Panc1 (cell line): Measurements from ENCODE around the gene ARHGAP25. TPM values are rescaled to one million over a fixed set of nuclear protein-coding genes. Genes with fewer than 3 reads are reported as not detected.

Source experiments
- ATAC-seq: fragments of 200-7000 bp; cut with Tn5 transposase; 2 replicates; pipeline ENCODE4 v1.9.1; 2020; ENCODE audit warnings: mild to moderate bottlenecking, moderate library complexity
- BruUV-seq: library from RNA; stranded (reverse); fragments of 400-500 nt; replicated peaks from 2 replicates; lab custom pipeline; 2021; lab: Mats Ljungman, UMichigan
- CTCF ChIA-PET: fragments of 300-600 bp; sonication (Branson Sonifier 250); formaldehyde crosslinking; loops from one replicate; lab custom pipeline; 2022; ENCODE audit warnings: antibody characterized with exemption; lab: Charles Lee
- POLR2A ChIA-PET: fragments of 300-600 bp; sonication (Branson Sonifier 250); formaldehyde crosslinking; loops from one replicate; lab custom pipeline; 2022; ENCODE audit warnings: antibody characterized with exemption; lab: Charles Lee
- DNase-seq: peaks from one replicate; pipeline ENCODE4 v3.0.0-alpha.2; 2010; ENCODE audit warnings: low read depth, low spot score
- H3K27ac ChIP-seq: 2 replicates; pipeline ENCODE4 v1.5.1; 2011; ENCODE audit warnings: mild to moderate bottlenecking, low read length, inconsistent platforms
- H3K27me3 ChIP-seq: fragments of 200-500 bp; sonication (Bioruptor generic); 2 replicates; pipeline ENCODE4 v1.6.0; 2014; ENCODE audit warnings: low read length, inconsistent platforms; ENCODE audit not compliant: control insufficient read depth, insufficient read depth
- H3K36me3 ChIP-seq: fragments of 200-500 bp; sonication (Bioruptor generic); 2 replicates; pipeline ENCODE4 v1.5.1; 2014; ENCODE audit warnings: inconsistent platforms, mild to moderate bottlenecking, low read length, moderate library complexity; ENCODE audit not compliant: control insufficient read depth, insufficient read depth
- H3K4me1 ChIP-seq: 2 replicates; pipeline ENCODE4 v1.5.1; 2011; ENCODE audit warnings: inconsistent platforms, mild to moderate bottlenecking, low read length, moderate library complexity; ENCODE audit not compliant: control insufficient read depth, insufficient read depth
- H3K4me3 ChIP-seq, 2 experiments: 2 replicates each; pipeline ENCODE4 v1.5.1; 2011 to 2012; ENCODE audit warnings: low read depth in 2 of 2, low read length in 2 of 2, mild to moderate bottlenecking in 2 of 2, inconsistent platforms in 1 of 2, moderate library complexity in 1 of 2
- H3K9me3 ChIP-seq: fragments of 200-500 bp; sonication (Bioruptor generic); 2 replicates; pipeline ENCODE4 v1.5.1; 2014; ENCODE audit warnings: low read depth, mild to moderate bottlenecking, inconsistent platforms, low read length, moderate library complexity; ENCODE audit not compliant: control insufficient read depth, insufficient read depth
- POLR2AphosphoS5 ChIP-seq: IDR thresholded peaks from 2 replicates; pipeline ENCODE4 v1.6.1; 2012; ENCODE audit warnings: mild to moderate bottlenecking, low read depth, low read length, moderate library complexity
- SIN3A ChIP-seq: IDR thresholded peaks from 2 replicates; pipeline ENCODE4 v1.6.1; 2012; ENCODE audit warnings: low read depth, mild to moderate bottlenecking, low read length, moderate library complexity, borderline replicate concordance; ENCODE audit not compliant: insufficient read depth
- TCF7L2 ChIP-seq: IDR thresholded peaks from 2 replicates; pipeline ENCODE4 v1.6.1; 2011; ENCODE audit warnings: mild to moderate bottlenecking, low read depth, low read length, inconsistent platforms
- in situ Hi-C: cut with HindIII; loops from 2 replicates; pipeline ENCODE4 v1.10.0; 2016; ENCODE audit warnings: low sequenced_read_pairs, low pct_unique_long_range_greater_than_20kb
- intact Hi-C: fragments of 100-400 bp; cut with micrococcal nuclease; formaldehyde crosslinking; loops from one replicate; pipeline ENCODE4 v1.10.0; 2022; ENCODE audit not compliant: unreplicated experiment
- total RNA-seq: library from RNA; stranded (reverse); gene quantifications from one replicate; pipeline ENCODE4 v1.2.1, GENCODE V29; 2021; ENCODE audit not compliant: unreplicated experiment
- TF ChIP-seq, protein P1 (sequence below), 2 experiments: IDR thresholded peaks; 2 replicates each; pipeline ENCODE4 v1.6.1; 2011 to 2012; ENCODE audit warnings: low read depth in 2 of 2, control low read depth in 1 of 2, low read length in 1 of 2, mild to moderate bottlenecking in 1 of 2, moderate library complexity in 1 of 2; ENCODE audit not compliant: insufficient read depth in 1 of 2
- TF ChIP-seq, protein P2 (sequence below): fragments of 450-650 bp; IDR thresholded peaks from 2 replicates; pipeline ENCODE4 v1.5.1; 2017; ENCODE audit warnings: mild to moderate bottlenecking

ARHGAP25 gene
- total RNA-seq, 1 experiment from 2014 or later, result 0.49 TPM

DNA sequence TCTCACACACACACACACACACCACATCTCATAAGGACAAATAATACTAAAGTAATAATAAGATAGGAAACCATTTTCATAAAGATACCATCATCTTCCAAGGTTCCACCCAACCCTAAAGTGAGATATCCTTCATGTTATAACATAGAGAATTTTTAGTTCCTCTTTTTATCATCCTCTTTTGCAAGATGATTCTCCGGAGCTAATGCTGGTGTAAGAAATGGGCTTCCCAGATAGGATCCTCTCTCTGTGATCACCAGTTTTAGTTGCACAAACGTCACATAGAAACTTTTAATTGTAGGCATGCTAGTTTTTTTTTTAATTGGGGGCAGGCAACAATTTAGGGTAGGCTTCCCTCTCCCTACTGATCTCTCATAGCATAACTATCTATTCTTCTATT, 49.6 kb downstream of the ARHGAP25 start:
- no peak overlapping the region for H3K4me3 ChIP-seq
- H3K27ac ChIP-seq, result no peak overlapping the region
- no peaks in the 10 kb centered on the region for H3K9me3 ChIP-seq
- ChIA-PET CTCF (no interaction called here), POLR2A (interaction anchor here (0.7 kb wide), 1 partner anchor 20 kb away, joined by 3 read pairs; no protein-coding TSS in a partner anchor)
- H3K27me3 ChIP-seq, result peaks cover 2% of the 10 kb centered on the region; the same call in 1 of the 2 replicates
- BruUV-seq, result no TSS peak
- in situ Hi-C loops (no loop called here), intact Hi-C loops (no loop called here)
- H3K36me3 ChIP-seq, result no peaks in the 10 kb centered on the region
- ATAC-seq, result no peak
- DNase-seq, result no peak
- no peaks in the 10 kb centered on the region for H3K4me1 ChIP-seq
- no peak for TF ChIP-seq POLR2AphosphoS5
- TF ChIP-seq, protein P1, sequence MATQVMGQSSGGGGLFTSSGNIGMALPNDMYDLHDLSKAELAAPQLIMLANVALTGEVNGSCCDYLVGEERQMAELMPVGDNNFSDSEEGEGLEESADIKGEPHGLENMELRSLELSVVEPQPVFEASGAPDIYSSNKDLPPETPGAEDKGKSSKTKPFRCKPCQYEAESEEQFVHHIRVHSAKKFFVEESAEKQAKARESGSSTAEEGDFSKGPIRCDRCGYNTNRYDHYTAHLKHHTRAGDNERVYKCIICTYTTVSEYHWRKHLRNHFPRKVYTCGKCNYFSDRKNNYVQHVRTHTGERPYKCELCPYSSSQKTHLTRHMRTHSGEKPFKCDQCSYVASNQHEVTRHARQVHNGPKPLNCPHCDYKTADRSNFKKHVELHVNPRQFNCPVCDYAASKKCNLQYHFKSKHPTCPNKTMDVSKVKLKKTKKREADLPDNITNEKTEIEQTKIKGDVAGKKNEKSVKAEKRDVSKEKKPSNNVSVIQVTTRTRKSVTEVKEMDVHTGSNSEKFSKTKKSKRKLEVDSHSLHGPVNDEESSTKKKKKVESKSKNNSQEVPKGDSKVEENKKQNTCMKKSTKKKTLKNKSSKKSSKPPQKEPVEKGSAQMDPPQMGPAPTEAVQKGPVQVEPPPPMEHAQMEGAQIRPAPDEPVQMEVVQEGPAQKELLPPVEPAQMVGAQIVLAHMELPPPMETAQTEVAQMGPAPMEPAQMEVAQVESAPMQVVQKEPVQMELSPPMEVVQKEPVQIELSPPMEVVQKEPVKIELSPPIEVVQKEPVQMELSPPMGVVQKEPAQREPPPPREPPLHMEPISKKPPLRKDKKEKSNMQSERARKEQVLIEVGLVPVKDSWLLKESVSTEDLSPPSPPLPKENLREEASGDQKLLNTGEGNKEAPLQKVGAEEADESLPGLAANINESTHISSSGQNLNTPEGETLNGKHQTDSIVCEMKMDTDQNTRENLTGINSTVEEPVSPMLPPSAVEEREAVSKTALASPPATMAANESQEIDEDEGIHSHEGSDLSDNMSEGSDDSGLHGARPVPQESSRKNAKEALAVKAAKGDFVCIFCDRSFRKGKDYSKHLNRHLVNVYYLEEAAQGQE (IDR thresholded peaks at IDR 0.05; ENCODE audit: insufficient read depth in 1 of 2, low read depth in 2 of 2, low read length in 1 of 2), result no peak
- no peak for TF ChIP-seq SIN3A
- TF ChIP-seq, protein P2, sequence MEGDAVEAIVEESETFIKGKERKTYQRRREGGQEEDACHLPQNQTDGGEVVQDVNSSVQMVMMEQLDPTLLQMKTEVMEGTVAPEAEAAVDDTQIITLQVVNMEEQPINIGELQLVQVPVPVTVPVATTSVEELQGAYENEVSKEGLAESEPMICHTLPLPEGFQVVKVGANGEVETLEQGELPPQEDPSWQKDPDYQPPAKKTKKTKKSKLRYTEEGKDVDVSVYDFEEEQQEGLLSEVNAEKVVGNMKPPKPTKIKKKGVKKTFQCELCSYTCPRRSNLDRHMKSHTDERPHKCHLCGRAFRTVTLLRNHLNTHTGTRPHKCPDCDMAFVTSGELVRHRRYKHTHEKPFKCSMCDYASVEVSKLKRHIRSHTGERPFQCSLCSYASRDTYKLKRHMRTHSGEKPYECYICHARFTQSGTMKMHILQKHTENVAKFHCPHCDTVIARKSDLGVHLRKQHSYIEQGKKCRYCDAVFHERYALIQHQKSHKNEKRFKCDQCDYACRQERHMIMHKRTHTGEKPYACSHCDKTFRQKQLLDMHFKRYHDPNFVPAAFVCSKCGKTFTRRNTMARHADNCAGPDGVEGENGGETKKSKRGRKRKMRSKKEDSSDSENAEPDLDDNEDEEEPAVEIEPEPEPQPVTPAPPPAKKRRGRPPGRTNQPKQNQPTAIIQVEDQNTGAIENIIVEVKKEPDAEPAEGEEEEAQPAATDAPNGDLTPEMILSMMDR, result no peak
- TF ChIP-seq TCF7L2, result no peak

DNA sequence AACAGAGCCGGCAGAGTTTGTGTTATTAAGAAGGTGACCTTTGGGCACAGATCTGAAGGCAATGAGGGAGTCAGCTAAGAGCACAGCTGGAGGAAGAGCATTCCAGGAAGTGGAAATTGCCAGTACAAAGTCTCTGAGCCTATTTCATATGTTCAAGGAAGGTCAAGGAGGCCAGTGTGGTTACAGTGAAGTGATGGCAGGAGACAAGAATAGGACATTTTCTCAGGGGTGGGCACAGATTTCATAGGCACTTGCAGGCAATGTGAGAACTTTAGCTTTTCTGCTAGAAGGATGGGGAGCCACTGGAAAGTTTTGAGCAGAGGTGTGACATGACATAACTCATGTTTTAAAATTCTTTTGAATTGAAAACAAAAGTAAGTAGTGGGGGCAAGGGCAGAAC, 50.3 kb downstream of the ARHGAP25 start:
- in situ Hi-C loops, result no loop called here
- intact Hi-C loops, result no loop called here
- DNase-seq, result no peak
- no peak for ATAC-seq
- Histone ChIP-seq H3K4me3 (no peak overlapping the region), H3K36me3 (no peaks in the 10 kb centered on the region), H3K27ac (no peak overlapping the region), H3K9me3 (no peaks in the 10 kb centered on the region), H3K27me3 (peaks cover 2% of the 10 kb centered on the region; the same call in 1 of the 2 replicates), H3K4me1 (no peaks in the 10 kb centered on the region)
- TF ChIP-seq, protein P2, result no peak
- TF ChIP-seq TCF7L2 (no peak), SIN3A (no peak), POLR2AphosphoS5 (no peak)
- TF ChIP-seq, protein P1 (IDR thresholded peaks at IDR 0.05; ENCODE audit: insufficient read depth in 1 of 2, low read depth in 2 of 2, low read length in 1 of 2), result no peak
- BruUV-seq, result no TSS peak
- CTCF ChIA-PET, result no interaction called here
- POLR2A ChIA-PET, result no interaction called here
